ENCODE results near the gene MDM1.
A peak's percentile ranks its signal among the peaks of the same experiment; 100 is the strongest.

MDM1 gene

GRCh38 chr12:68321140-68321539 lies 11.0 kb downstream of the MDM1 start:
- DNase-seq (ENCODE audit: low read depth): no peak

GRCh38 chr12:68319988-68320623 lies 12.1 kb downstream of the MDM1 start:
- no peak for DNase-seq (ENCODE audit: low read depth)

GRCh38 chr12:68317047-68317667 lies 15.0 kb downstream of the MDM1 start:
- peak; percentile 25 for DNase-seq (ENCODE audit: low read depth)

- DNase-seq (ENCODE audit: low read depth): peak; percentile 79
Measured at GRCh38 chr12:68310370-68310769, 21.8 kb downstream of the MDM1 start.

GRCh38 chr12:68306564-68306963 lies 25.6 kb downstream of the MDM1 start:
- no peak for DNase-seq (ENCODE audit: low read depth)

GRCh38 chr12:68305278-68305677 lies 26.9 kb downstream of the MDM1 start:
- no peak for DNase-seq (ENCODE audit: low read depth)

GRCh38 chr12:68304626-68305025 lies 27.5 kb downstream of the MDM1 start:
- no peak for DNase-seq (ENCODE audit: low read depth)

GRCh38 chr12:68303850-68304249 lies 28.3 kb downstream of the MDM1 start:
- no peak for DNase-seq (ENCODE audit: low read depth)

GRCh38 chr12:68297929-68298328 lies 34.2 kb downstream of the MDM1 start:
- DNase-seq (ENCODE audit: low read depth): no peak

- DNase-seq (ENCODE audit: low read depth): no peak
Measured at GRCh38 chr12:68294251-68294650, 37.9 kb downstream of the MDM1 start.

GRCh38 chr12:68293347-68293746 lies 38.8 kb downstream of the MDM1 start:
- no peak for DNase-seq (ENCODE audit: low read depth)

GRCh38 chr12:68292151-68292943 lies 39.8 kb downstream of the MDM1 start:
- no peak for DNase-seq (ENCODE audit: low read depth)

GRCh38 chr12:68291396-68292036 lies 40.6 kb downstream of the MDM1 start:
- DNase-seq (ENCODE audit: low read depth): no peak

GRCh38 chr12:68290126-68290525 lies 42.0 kb downstream of the MDM1 start:
- DNase-seq (ENCODE audit: low read depth): no peak

- no peak for DNase-seq (ENCODE audit: low read depth)
Measured at GRCh38 chr12:68287106-68287505, 45.1 kb downstream of the MDM1 start.

- DNase-seq (ENCODE audit: low read depth): no peak
Measured at GRCh38 chr12:68286396-68286795, 45.8 kb downstream of the MDM1 start.

- no peak for DNase-seq (ENCODE audit: low read depth)
Measured at GRCh38 chr12:68285541-68285940, 46.6 kb downstream of the MDM1 start.

GRCh38 chr12:68281322-68282077 lies 50.7 kb downstream of the MDM1 start:
- DNase-seq (ENCODE audit: low read depth): no peak

GRCh38 chr12:68280240-68280639 lies 51.9 kb downstream of the MDM1 start:
- DNase-seq (ENCODE audit: low read depth): no peak

GRCh38 chr12:68279227-68280054 lies 52.7 kb downstream of the MDM1 start:
- no peak for DNase-seq (ENCODE audit: low read depth)

- no peak for DNase-seq (ENCODE audit: low read depth)
Measured at GRCh38 chr12:68276402-68276930, 55.7 kb downstream of the MDM1 start.

All from HS-5 (cell line).